Muscle layer of duodenum (tissue), 2 donors: ENCODE measurements around the gene PSEN1.

ENCODE experiments used
- H3K27ac ChIP-seq: one replicate; pipeline ENCODE4 v1.7.0; 2013; ENCODE audit warnings: mild to moderate bottlenecking, low read length
- H3K27me3 ChIP-seq: one replicate; pipeline ENCODE4 v1.7.0; 2013; ENCODE audit warnings: low read depth, mild to moderate bottlenecking, control low read depth, low read length
- H3K36me3 ChIP-seq, 2 donors: one replicate each; pipeline ENCODE4 v1.7.0; 2013; ENCODE audit warnings: low read length in 2 of 2, control low read depth in 1 of 2, mild to moderate bottlenecking in 1 of 2; ENCODE audit not compliant: insufficient read depth in 2 of 2, control insufficient read depth in 1 of 2
- H3K4me1 ChIP-seq, 2 donors: one replicate each; pipeline ENCODE4 v1.7.0; 2013; ENCODE audit warnings: low read length in 2 of 2, mild to moderate bottlenecking in 2 of 2, control low read depth in 1 of 2, moderate library complexity in 1 of 2; ENCODE audit not compliant: insufficient read depth in 2 of 2, control insufficient read depth in 1 of 2
- H3K4me3 ChIP-seq, 2 donors: one replicate each; pipeline ENCODE4 v1.7.0; 2013; ENCODE audit warnings: low read length in 2 of 2, low read depth in 1 of 2, mild to moderate bottlenecking in 1 of 2
- H3K9me3 ChIP-seq, 2 donors: one replicate each; pipeline ENCODE4 v1.7.0; 2013; ENCODE audit warnings: low read length in 2 of 2, control low read depth in 1 of 2, mild to moderate bottlenecking in 1 of 2; ENCODE audit not compliant: control insufficient read depth in 1 of 2
- donor health status: healthy.

PSEN1 gene

GRCh38 chr14:73258076-73258475 lies 121.8 kb downstream of the PSEN1 start:
- Histone ChIP-seq H3K4me3 (no peak overlapping the region), H3K4me1 (no peaks in the 10 kb centered on the region), H3K9me3 (no peaks in the 10 kb centered on the region), H3K27me3 (no peaks in the 10 kb centered on the region), H3K27ac (no peak overlapping the region), H3K36me3 (peaks cover 0 to 4% of the 10 kb centered on the region in 2 donors)

DNA sequence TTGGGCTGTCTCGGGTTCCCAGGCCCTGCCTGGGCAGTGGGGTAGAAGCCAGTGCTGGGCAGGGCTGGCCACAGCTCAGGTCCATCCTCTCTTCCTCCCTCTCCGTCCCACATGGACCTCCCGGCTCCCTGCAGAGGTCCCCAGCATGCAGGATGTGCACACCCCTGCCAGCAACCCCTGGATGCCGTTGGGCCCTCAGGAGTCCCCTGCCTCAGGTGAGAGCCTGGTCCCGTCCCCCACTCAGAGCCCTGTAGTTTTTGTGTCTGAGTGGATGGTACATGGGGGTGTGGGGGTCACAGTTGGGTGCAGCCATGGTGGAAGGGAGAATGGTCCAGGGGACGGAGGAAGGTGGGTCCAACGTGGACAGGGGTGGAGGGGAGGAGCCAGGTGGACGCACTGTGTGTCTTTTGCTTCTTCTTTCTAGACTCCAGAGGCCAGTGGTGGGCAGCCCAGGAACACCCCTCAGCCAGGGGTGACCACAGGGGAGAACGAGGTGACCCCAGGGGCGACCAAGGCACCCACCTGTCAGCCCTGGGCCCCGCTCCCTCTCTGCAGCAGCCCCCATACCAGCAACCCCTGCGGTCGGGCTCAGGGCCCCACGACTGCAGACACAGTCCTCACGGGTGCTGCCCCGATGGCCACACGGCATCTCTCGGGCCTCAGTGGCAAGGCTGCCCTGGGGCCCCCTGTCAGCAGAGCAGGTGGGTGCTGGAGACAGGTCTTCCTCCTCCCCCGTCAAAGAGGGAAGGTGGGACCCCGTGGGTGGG lies 122.7 kb downstream of the PSEN1 start:
- no peak overlapping the region for H3K4me3 ChIP-seq
- H3K36me3 ChIP-seq = peaks cover 0 to 4% of the 10 kb centered on the region in 2 donors
- H3K4me1 ChIP-seq = no peaks in the 10 kb centered on the region
- H3K9me3 ChIP-seq = no peaks in the 10 kb centered on the region
- H3K27me3 ChIP-seq = no peaks in the 10 kb centered on the region
- H3K27ac ChIP-seq = no peak overlapping the region

DNA sequence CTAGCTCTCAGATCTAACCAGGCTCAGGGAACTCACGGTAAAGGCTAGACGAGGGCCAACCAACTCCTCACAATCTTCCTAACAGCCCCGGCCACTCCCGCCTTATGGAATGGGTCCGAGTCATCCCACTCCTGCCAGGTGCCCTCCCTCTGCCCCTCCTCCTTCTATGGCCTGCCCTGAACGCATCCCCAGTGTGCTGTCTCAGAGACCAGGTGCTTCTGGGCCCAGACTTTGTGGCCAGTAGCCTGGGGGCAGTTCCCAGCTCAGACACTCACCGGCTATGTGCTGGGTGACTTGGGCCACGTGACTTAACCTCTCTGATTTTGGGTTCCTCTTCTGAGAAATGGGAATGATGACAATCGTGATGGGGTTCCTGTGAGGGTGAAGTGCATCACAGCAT lies 123.5 kb downstream of the PSEN1 start:
- H3K4me3 ChIP-seq = no peak overlapping the region
- peaks cover 0 to 4% of the 10 kb centered on the region in 2 donors for H3K36me3 ChIP-seq
- no peaks in the 10 kb centered on the region for H3K9me3 ChIP-seq
- H3K27ac ChIP-seq = no peak overlapping the region
- H3K4me1 ChIP-seq = no peaks in the 10 kb centered on the region
- no peaks in the 10 kb centered on the region for H3K27me3 ChIP-seq

DNA sequence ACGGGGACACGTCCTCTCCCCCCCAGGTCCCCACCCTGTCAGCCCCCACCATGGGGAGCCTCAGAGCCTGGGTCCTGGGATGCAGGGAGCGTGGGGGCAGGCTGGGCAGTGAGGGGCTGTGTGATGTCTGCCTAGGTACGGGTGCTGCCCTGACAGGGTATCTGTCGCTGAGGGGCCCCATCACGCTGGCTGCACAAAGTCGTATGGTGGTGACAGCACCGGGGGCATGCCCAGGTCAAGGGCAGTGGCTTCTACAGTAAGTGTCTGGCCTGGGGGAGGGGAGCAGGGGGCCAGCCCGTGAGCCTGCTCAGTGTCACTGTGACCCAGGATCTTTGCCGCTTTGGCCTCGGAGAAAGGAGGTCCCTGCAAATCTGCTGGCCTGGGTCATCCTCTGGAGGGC lies 124.3 kb downstream of the PSEN1 start:
- no peaks in the 10 kb centered on the region for H3K9me3 ChIP-seq
- no peak overlapping the region for H3K4me3 ChIP-seq
- H3K27me3 ChIP-seq = no peaks in the 10 kb centered on the region
- H3K36me3 ChIP-seq = peaks cover 0 to 4% of the 10 kb centered on the region in 2 donors
- no peaks in the 10 kb centered on the region for H3K4me1 ChIP-seq
- H3K27ac ChIP-seq = no peak overlapping the region

DNA sequence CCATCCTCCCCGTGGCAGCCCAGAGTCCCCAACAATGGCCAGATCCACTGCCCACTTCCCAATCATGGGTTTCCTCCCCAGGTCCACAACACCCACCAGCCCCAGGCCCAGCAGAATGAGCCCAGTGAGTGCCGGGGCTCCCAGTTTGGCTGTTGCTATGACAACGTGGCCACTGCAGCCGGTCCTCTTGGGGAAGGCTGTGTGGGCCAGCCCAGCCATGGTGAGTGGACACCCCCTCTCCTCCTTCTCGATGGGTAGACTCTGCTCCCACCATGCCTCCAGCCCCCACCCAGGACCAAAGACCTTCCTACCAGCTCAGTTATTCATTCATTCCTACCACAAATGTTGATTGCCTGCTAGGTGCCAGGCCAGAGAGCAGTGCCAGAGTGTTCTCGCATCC lies 124.8 kb downstream of the PSEN1 start:
- Histone ChIP-seq H3K27ac (no peak overlapping the region), H3K4me3 (no peak overlapping the region), H3K27me3 (no peaks in the 10 kb centered on the region), H3K9me3 (no peaks in the 10 kb centered on the region), H3K36me3 (peaks cover 0 to 4% of the 10 kb centered on the region in 2 donors), H3K4me1 (no peaks in the 10 kb centered on the region)

DNA sequence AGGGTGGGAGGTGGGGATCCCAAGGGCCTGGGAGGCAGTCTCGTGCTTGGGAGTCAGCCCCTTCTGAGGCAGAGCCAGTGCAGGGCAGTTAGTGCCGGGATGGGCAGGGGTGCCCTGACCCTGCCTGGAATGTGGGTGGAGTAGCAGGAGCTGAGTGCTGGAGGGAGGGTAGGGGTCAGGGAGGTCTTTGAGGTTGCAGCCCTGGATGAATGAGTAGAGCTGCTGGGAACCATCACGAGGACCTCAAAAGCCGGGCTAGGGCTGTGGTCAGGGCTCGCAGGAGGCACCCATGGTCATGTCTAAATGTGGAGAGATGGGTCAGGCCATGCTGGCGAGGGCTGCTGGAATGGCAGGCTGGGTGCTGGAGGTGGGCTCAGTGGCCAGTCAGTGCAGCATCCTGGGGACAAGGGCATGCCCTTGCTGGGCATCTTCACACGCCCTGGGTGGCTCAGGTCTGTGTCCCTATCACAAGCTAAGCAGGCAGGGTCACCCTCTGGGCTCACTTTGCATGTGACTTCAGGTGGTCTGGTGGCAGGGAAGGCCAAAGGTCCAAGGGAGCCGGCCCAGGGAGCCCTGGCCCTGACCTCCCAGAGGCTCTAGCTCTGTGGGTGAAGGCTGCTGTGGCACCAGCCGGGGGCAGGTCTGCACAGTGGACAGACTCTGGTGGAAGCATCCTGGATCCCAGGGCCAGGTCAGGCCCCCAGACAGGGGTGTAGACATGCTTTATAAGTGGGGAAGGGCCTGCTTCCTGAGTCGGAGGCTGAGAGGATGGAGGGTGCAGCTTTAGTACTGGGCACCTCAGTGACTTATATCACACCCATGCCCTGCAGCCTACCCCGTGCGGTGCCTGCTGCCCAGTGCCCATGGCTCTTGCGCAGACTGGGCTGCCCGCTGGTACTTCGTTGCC lies 125.5 kb downstream of the PSEN1 start:
- Histone ChIP-seq H3K9me3 (no peaks in the 10 kb centered on the region), H3K27me3 (no peaks in the 10 kb centered on the region), H3K4me3 (no peak overlapping the region), H3K27ac (no peak overlapping the region), H3K4me1 (no peaks in the 10 kb centered on the region), H3K36me3 (peaks cover 0 to 4% of the 10 kb centered on the region in 2 donors)

- no peak overlapping the region for H3K27ac ChIP-seq
- H3K9me3 ChIP-seq = no peaks in the 10 kb centered on the region
- H3K4me1 ChIP-seq = no peaks in the 10 kb centered on the region
- peaks cover 0 to 4% of the 10 kb centered on the region in 2 donors for H3K36me3 ChIP-seq
- H3K27me3 ChIP-seq = no peaks in the 10 kb centered on the region
- no peak overlapping the region for H3K4me3 ChIP-seq
Observed at GRCh38 chr14:73262427-73263183, 126.3 kb downstream of the PSEN1 start.

DNA sequence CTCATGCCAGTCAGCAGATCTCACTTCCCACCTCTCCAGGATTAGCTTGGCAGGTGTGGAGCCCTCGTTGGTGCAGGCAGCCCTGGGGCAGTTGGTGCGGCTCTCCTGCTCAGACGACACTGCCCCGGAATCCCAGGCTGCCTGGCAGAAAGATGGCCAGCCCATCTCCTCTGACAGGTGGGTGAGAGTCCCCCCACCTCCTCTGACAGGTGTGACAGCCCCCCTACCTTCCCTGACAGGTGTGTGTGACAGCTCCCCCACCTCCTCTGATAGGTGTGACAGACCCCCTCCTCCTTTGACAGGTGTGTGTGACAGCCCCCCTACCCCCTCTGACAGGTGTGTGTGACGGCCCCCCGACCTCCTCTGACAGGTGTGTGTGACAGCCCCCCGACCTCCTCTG lies 127.3 kb downstream of the PSEN1 start:
- no peaks in the 10 kb centered on the region for H3K4me1 ChIP-seq
- H3K36me3 ChIP-seq = peaks cover 0 to 3% of the 10 kb centered on the region in 2 donors
- no peaks in the 10 kb centered on the region for H3K9me3 ChIP-seq
- no peak overlapping the region for H3K4me3 ChIP-seq
- no peak overlapping the region for H3K27ac ChIP-seq
- no peaks in the 10 kb centered on the region for H3K27me3 ChIP-seq

- Histone ChIP-seq H3K4me1 (peaks cover 0 to under 1% of the 10 kb centered on the region in 2 donors), H3K4me3 (no peak overlapping the region), H3K9me3 (no peaks in the 10 kb centered on the region), H3K27ac (no peak overlapping the region), H3K27me3 (no peaks in the 10 kb centered on the region), H3K36me3 (no peaks in the 10 kb centered on the region)
Observed at GRCh38 chr14:73264080-73264884, 128.0 kb downstream of the PSEN1 start.

DNA sequence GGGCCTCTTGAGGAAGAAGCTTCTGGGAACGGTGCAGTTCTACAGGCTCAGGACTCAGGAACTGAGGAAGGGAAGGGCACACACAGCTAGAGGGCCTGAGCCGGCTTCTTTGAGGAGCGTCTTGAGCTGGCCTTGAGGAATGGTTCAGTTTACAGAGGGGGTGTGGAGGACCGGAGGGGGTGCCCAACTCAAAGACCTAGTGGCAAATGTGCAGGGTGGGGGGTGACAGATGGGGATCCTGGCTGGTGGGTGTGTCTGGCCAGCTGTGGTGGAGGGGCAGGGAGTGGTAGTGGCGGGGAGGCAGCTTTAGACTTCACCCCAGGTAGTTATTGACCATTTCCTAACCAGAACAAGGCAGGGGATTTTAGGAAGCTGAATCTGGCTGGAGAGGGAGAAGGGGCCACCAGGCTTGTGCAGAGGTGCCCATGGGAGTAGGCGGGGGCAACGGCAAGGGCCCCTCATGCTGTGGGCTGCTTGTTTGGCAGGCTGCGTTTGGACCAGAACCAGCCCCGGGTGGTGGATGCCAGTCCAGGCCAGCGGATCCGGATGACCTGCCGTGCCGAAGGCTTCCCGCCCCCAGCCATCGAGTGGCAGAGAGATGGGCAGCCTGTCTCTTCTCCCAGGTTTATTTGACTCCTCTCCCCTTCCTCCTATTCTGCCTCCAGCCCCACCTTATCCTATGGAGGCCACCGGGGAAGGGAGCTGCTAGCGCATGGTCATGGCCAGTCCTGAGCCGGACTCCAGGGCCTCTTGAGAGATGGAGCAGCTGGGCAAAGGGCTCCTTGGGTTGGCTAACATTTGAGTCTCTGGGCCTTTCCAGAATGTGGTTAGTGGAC lies 128.8 kb downstream of the PSEN1 start:
- Histone ChIP-seq H3K4me3 (no peak overlapping the region), H3K4me1 (peaks cover 0 to 6% of the 10 kb centered on the region in 2 donors), H3K36me3 (no peaks in the 10 kb centered on the region), H3K27ac (no peak overlapping the region), H3K9me3 (no peaks in the 10 kb centered on the region), H3K27me3 (no peaks in the 10 kb centered on the region)
